ENCODE data around the gene NOMO2. TPM values are rescaled to one million over a fixed set of nuclear protein-coding genes. Genes with fewer than 3 reads are reported as not detected.
"Not testable (repeated sequence)": the region's sequence is repeated elsewhere in the genome, so short reads cannot be mapped to it uniquely, and the experiment has no call there.

The NOMO2 gene
- total RNA-seq, 1 donor from 2014 or later, result 66.9 TPM

DNA sequence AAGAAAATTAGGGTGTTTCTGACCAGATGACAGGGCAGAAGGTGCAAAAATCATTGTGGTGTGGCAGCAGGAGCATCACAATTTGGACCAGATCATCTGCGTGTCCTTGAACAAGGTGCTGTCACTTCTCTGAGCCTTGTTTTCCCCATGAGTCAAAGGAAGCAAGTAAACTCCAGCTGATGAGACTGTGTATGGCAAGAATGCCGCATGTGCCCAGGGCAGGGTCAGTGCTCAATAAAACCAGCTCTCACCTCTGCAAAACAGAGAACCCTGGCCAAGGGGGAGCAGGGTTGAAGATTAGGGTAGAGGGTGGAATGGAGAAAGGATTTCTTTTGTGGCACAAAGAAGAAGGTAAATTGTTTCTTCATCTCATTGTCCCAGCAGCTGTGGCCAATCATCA is 17.4 kb upstream of the NOMO2 start:
- intact Hi-C loops (cut with DNase I); ATAC-seq; DNase-seq (ENCODE audit: low spot score): not testable (repeated sequence)

DNA sequence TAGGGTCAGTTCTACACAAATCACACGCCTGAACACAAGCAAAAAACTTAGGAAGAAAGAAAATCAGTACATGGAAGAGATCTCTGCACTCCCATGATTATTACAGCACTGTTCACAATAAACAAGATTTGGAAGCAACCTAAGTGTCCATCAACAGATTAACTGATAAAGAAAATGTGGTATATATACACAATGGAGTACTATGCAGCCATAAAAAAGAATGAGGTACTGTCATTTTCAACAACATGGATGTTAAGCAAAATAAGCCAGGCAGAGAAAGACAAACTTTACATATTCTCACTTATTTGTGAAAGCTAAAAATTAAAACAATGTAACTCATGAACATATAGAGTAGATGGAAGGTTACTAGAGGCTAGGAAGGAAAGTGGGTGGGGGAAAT is 16.0 kb upstream of the NOMO2 start:
- DNase-seq (ENCODE audit: low spot score); intact Hi-C loops (cut with DNase I); ATAC-seq: not testable (repeated sequence)

GRCh38 chr16:18575945-18576344 is 14.0 kb upstream of the NOMO2 start:
- ATAC-seq; intact Hi-C loops (cut with DNase I): not testable (repeated sequence)

GRCh38 chr16:18575298-18575917 is 13.5 kb upstream of the NOMO2 start:
- DNase-seq (ENCODE audit: low spot score); ATAC-seq; intact Hi-C loops (cut with DNase I): not testable (repeated sequence)

More at GRCh38 chr16:18575945-18576344, 14.0 kb upstream of the NOMO2 start:
- DNase-seq (ENCODE audit: low spot score), result not testable (repeated sequence)

GRCh38 chr16:18573887-18574286 is 12.0 kb upstream of the NOMO2 start:
- ATAC-seq; DNase-seq (ENCODE audit: low spot score); intact Hi-C loops (cut with DNase I): not testable (repeated sequence)

- not testable (repeated sequence) for ATAC-seq; DNase-seq (ENCODE audit: low spot score)
These were observed 11.1 kb upstream of the NOMO2 start for GRCh38 chr16:18572973-18573372.

GRCh38 chr16:18571307-18571850 is 9.5 kb upstream of the NOMO2 start:
- ATAC-seq; intact Hi-C loops (cut with DNase I); DNase-seq (ENCODE audit: low spot score): not testable (repeated sequence)

More at GRCh38 chr16:18572973-18573372, 11.1 kb upstream of the NOMO2 start:
- intact Hi-C loops (cut with DNase I), result not testable (repeated sequence)

- intact Hi-C loops (cut with DNase I); DNase-seq (ENCODE audit: low spot score): not testable (repeated sequence)
- peak; percentile 65 for ATAC-seq
These were observed 8.8 kb upstream of the NOMO2 start for GRCh38 chr16:18570529-18571306.

GRCh38 chr16:18560416-18561220 is 1.3 kb downstream of the NOMO2 start:
- DNase-seq (ENCODE audit: low spot score); intact Hi-C loops (cut with DNase I); ATAC-seq: not testable (repeated sequence)

GRCh38 chr16:18553671-18554070 is 8.2 kb downstream of the NOMO2 start:
- ATAC-seq; DNase-seq (ENCODE audit: low spot score); intact Hi-C loops (cut with DNase I): not testable (repeated sequence)

- intact Hi-C loops (cut with DNase I); DNase-seq (ENCODE audit: low spot score); ATAC-seq: not testable (repeated sequence)
These were observed 14.5 kb downstream of the NOMO2 start for GRCh38 chr16:18547382-18547781.

DNA sequence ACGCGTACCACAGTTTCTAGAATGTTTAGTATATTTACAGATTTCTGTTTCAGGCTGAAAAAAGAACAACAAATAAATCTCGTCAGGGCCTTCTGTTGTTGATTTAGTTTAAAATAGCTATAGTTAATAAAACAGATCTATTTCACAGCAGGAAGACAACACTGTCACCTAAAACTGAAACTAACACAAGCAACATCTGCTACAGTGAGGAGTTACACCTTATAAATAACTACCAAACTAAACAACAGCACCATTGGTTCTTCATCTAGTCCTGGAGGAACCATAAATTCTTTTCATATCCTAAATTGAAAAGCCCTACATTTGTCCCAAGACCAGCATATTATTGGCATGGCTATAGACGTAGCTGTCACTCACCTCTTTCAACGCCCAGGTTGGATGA is 15.0 kb downstream of the NOMO2 start:
- intact Hi-C loops (cut with DNase I); DNase-seq (ENCODE audit: low spot score); ATAC-seq: not testable (repeated sequence)

DNA sequence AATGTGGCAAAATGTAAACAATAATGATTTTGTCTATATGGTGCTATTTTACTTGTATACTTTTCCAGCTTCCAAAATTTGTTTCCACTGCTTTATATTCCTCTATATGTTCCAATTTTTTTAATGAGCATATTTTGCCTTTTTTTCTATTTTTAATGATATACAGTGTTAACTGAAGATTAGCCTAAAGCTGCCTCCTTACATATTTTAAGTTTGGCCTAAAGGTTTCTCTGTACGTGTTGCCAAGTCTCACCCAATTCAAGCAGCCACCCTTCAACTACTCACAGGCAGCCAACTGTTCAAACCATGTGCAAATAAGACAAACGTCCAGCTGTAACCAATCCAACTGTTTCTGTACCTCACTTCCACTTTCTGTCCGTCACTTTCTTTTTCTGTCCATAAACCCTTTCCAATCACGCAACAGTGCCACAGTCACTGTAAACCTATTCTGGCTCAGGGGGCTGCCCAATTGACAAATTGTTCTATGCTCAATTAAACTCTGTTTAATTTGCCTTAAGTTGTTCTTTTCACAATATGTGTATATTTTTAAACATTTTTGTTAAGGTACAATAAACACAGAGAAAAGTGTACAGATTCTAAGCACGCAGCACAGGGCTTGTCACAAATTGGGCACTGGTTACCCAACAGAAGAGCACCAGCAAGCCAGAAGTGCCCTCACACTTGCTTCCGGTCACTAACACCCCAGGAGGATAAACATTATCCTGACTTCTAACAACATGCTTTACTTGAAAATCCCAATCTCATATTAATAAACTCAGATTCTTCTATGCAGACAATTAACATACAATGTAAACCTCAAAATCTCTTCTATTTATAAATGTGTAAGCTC is 17.4 kb downstream of the NOMO2 start:
- DNase-seq (ENCODE audit: low spot score); ATAC-seq; intact Hi-C loops (cut with DNase I): not testable (repeated sequence)

- ATAC-seq; DNase-seq (ENCODE audit: low spot score); intact Hi-C loops (cut with DNase I): not testable (repeated sequence)
These were observed 20.0 kb downstream of the NOMO2 start for GRCh38 chr16:18541912-18542311.

DNA sequence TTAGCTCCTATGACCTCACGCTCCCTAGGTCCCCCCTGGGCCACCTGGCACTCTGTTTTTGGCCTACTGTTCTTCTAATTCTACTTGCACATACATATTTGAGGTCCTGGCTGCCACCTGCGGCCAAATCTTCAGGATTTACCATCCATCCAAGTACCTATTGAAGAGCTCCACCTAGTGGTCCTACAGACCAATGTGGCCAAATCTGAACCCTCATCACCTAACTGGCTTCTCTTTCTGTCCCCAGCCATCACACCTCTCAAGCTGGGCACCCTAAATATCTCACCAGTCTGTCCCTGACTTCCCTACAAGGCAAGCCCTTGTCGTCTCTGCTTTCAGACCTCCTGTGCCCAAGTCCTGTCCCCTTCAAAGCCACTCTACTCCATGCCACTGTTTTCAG is 24.9 kb downstream of the NOMO2 start:
- ATAC-seq; DNase-seq (ENCODE audit: low spot score); intact Hi-C loops (cut with DNase I): not testable (repeated sequence)

DNA sequence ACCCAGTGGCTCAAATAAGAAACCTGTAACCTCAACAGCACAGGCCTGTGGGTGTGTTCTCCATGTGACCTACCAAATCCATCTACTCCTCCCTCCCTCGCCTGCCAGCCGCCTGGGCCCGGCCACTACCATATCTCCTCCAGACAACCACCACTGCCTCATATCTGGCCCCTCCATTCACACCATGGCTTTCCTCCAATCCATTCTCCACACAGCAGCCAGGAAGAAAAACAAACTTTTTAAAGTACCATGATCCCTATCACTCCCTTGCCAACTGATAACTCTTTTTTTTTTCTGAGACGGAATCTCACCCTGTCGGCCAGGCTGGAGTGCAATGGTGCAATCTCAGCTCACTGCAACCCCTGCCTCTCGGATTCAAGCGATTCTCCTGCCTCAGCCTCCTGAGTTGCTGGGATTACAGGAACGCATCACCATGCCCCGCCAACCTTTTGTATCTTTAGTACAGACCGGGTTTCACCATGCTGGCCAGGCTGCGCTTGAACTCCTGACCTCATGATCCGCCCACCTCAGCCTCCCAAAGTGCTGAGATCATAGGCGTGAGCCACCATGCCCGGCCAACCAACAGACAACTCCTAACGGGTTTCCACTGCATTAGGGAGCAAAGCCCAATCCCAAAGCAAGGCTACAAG is 26.3 kb downstream of the NOMO2 start:
- DNase-seq (ENCODE audit: low spot score), result peak; percentile 44
- intact Hi-C loops (cut with DNase I), result not testable (repeated sequence)
- peak; percentile 48 for ATAC-seq

DNA sequence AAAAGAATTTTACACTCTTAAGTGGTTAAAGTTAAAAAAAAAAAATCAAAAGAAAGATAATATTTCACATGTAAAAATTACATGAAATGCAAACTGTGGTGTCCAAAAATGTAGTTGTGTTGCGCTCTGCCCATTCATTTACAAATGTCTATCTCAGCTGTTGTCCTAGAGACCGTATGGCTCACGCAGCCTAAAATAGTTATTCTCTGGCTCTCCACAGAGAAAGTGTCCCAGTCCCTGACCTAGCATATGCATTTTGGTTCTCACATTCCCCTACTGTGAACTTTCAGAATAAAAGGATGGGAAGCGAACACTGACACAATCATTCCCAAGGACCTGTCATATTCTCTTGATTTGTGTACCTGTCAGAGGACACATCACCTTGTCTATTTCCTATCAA is 27.6 kb downstream of the NOMO2 start:
- DNase-seq (ENCODE audit: low spot score); intact Hi-C loops (cut with DNase I); ATAC-seq: not testable (repeated sequence)

Data from sciatic nerve (tissue), 2 donors.